ENCODE measurements around the gene RNU11.
"Not testable (repeated sequence)": the region's sequence is repeated elsewhere in the genome, so short reads cannot be mapped to it uniquely, and the experiment has no call there.

Gene RNU11

GRCh38 chr1:28691627-28692026 is 43.2 kb downstream of the RNU11 start:
- H3K9me3 Mint-ChIP-seq, H3K4me1 Mint-ChIP-seq, H3K27me3 Mint-ChIP-seq, H3K27ac Mint-ChIP-seq, H3K4me3 Mint-ChIP-seq: not testable (repeated sequence)
- peaks cover 10% of the 10 kb centered on the region for H3K36me3 Mint-ChIP-seq

Data from activated naive CD4-positive, alpha-beta T cell treated with anti-CD3 and anti-CD28 coated beads, Interleukin-2, amount 50 U/mL, for 24 hours (primary cell).